Lung (tissue), 12 donors: Measurements from ENCODE around the gene LRRC51. TPM values are rescaled to one million over a fixed set of nuclear protein-coding genes. Genes with fewer than 3 reads are reported as not detected.

ENCODE experiments used
- ATAC-seq: fragments of 200-7000 bp; cut with Tn5 transposase; one replicate; pipeline ENCODE4 v1.9.1; 2020; ENCODE audit warnings: moderate number of reproducible peaks; ENCODE audit not compliant: insufficient read depth, low FRiP score
- DNase-seq, 3 donors: peaks; one replicate each; pipeline ENCODE4 v3.0.0-alpha.2; 2013 to 2017
- H3K27ac ChIP-seq, 2 donors: one replicate each; pipeline ENCODE4 v1.5.1; 2013; ENCODE audit warnings: mild to moderate bottlenecking in 2 of 2, moderate library complexity in 2 of 2, control low read depth in 1 of 2, inconsistent platforms in 1 of 2, low read depth in 1 of 2, low read length in 1 of 2
- H3K27me3 ChIP-seq, 3 donors: one replicate each; pipeline ENCODE4 v1.5.1; 2013; ENCODE audit warnings: low read length in 2 of 3; ENCODE audit not compliant: control insufficient read depth in 3 of 3, insufficient read depth in 3 of 3
- H3K36me3 ChIP-seq, 4 donors: one replicate each; pipeline ENCODE4 v1.5.1; 2013; ENCODE audit warnings: low read length in 4 of 4, mild to moderate bottlenecking in 1 of 4, moderate library complexity in 1 of 4; ENCODE audit not compliant: control insufficient read depth in 4 of 4, insufficient read depth in 4 of 4
- H3K4me1 ChIP-seq, 5 donors: one replicate each; pipeline ENCODE4 v1.5.1; 2013; ENCODE audit warnings: low read length in 5 of 5, mild to moderate bottlenecking in 2 of 5, moderate library complexity in 1 of 5; ENCODE audit not compliant: control insufficient read depth in 5 of 5, insufficient read depth in 5 of 5
- H3K4me3 ChIP-seq: one replicate; pipeline ENCODE4 v1.5.1; 2013; ENCODE audit warnings: mild to moderate bottlenecking, control low read depth, moderate library complexity
- H3K9ac ChIP-seq, 2 donors: one replicate each; pipeline ENCODE4 v1.5.1; 2013; ENCODE audit warnings: low read length in 2 of 2, control low read depth in 1 of 2; ENCODE audit not compliant: insufficient read depth in 1 of 2
- H3K9me3 ChIP-seq, 4 donors: one replicate each; pipeline ENCODE4 v1.5.1; 2013; ENCODE audit warnings: low read length in 3 of 4, mild to moderate bottlenecking in 1 of 4, moderate library complexity in 1 of 4; ENCODE audit not compliant: control insufficient read depth in 4 of 4, insufficient read depth in 3 of 4
- WGBS, 2 donors: extraction: QIAGEN DNeasy Blood & Tissue Kit; methylation state at CpG; one replicate each; pipeline ENCODE4 v1.1.7; 2013; 5-methylcytosine and 5-hydroxymethylcytosine counted together
- polyA plus RNA-seq, 2 donors: library from polyadenylated mRNA; stranded (reverse); fragments of 200-250 nt; gene quantifications; one replicate each; pipeline ENCODE4 v1.2.1, GENCODE V29; 2013
- total RNA-seq, 2 donors: library from RNA; depleted of rRNA in 1 of 2; stranded (reverse); fragments of >200 nt in 1 of 2; gene quantifications; one replicate each; pipeline ENCODE4 v1.2.1, GENCODE V29; 2014 to 2021
- TF ChIP-seq, protein P1 (sequence below): IDR thresholded peaks from 2 replicates; pipeline ENCODE4 v1.5.1; 2012; ENCODE audit warnings: mild to moderate bottlenecking; ENCODE audit errors: control extremely low read depth, extremely low read depth
- donor health status: control.
- donor health status: control.
- donor health status: Bipolar disorder and iron deficiency.
- donor health status: healthy.
- donor health status: DM: yes; HTN: yes; CAD: no.

Gene LRRC51
- total and polyA plus RNA-seq, 4 donors, result 10.4 to 29.6 (median 19.8) TPM

DNA sequence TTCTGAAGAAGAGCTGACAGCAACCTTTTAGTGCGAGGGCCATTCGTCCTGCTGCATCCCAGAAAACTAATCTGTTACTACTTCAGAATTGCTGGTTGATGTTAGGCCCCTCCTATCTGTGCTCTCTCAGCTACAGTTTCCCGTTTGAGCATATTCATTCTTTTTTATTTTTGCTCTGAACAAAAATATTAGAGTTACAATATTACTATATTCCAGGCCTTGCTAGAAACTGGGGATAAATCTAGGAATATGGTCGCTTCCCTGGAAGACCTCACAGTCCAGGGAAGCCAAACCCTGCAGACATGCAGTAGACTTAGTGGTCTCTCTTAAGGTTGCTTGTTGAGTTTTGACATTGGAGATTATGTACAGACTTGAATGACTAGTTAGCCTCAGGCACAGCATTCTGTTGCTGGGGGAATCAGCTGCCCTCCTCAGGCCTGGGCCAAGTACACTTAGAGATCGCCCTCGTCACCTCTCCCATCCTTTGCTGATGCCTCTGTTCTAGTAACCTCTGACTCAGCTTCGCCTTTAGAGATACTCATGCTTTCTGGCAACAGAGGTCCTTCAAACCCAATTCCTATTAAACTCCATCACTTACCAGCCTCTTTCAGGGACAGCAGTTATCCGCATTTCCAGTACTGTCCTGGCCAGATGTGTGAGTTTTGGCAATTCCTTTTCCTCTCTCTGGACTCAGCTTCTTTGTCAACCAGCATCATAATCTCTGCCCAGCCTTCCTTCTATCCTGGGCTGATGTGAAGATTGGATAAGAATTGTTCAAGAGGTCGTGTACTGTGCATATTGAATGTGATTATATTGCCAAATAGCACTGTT is 32.5 kb downstream of the LRRC51 start:
- ATAC-seq (no peak), DNase-seq (no peak)
- TF ChIP-seq, protein P1, sequence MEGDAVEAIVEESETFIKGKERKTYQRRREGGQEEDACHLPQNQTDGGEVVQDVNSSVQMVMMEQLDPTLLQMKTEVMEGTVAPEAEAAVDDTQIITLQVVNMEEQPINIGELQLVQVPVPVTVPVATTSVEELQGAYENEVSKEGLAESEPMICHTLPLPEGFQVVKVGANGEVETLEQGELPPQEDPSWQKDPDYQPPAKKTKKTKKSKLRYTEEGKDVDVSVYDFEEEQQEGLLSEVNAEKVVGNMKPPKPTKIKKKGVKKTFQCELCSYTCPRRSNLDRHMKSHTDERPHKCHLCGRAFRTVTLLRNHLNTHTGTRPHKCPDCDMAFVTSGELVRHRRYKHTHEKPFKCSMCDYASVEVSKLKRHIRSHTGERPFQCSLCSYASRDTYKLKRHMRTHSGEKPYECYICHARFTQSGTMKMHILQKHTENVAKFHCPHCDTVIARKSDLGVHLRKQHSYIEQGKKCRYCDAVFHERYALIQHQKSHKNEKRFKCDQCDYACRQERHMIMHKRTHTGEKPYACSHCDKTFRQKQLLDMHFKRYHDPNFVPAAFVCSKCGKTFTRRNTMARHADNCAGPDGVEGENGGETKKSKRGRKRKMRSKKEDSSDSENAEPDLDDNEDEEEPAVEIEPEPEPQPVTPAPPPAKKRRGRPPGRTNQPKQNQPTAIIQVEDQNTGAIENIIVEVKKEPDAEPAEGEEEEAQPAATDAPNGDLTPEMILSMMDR, result no peak
- Histone ChIP-seq H3K9me3 (no peaks in the 10 kb centered on the region), H3K27me3 (peaks cover 0 to 12% (median 0%) of the 10 kb centered on the region in 3 donors), H3K4me3 (no peak overlapping the region), H3K27ac (peak overlapping the region; percentile 94 to 97), H3K36me3 (peaks cover 0 to 7% (median 0%) of the 10 kb centered on the region in 4 donors), H3K9ac (peak overlapping the region; percentile 71 to 80), H3K4me1 (peaks cover 0 to 13% (median under 1%) of the 10 kb centered on the region in 5 donors)
- 65 to 66% methylated on average over 9 of the region's 9 CpGs for WGBS, 2 donors

DNA sequence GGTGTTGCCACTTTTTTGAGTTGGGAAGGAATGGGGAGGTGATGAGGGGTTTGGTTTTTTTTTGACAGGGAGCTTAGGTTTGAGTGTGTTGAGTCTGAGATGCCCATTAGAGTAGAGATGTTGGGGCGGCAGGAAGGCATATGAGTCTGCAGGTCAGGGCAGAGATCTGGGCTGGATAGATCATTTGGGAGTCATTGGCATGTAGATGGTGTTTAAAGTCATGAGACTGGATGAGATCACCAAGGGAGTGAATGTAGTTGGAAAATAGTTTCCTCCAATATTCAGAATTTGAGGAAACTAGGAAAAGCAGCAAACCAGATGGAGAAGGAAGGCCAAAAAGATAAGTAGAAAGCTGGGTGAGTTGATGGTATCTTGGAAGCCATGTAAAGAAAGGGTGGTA is 33.9 kb downstream of the LRRC51 start:
- Histone ChIP-seq H3K4me1 (peaks cover 0 to 13% (median 5%) of the 10 kb centered on the region in 5 donors), H3K27ac (no peak overlapping the region), H3K9ac (no peak overlapping the region), H3K4me3 (no peak overlapping the region), H3K27me3 (peaks cover 0 to 13% (median 0%) of the 10 kb centered on the region in 3 donors), H3K9me3 (no peaks in the 10 kb centered on the region), H3K36me3 (peaks cover 0 to 2% (median 0%) of the 10 kb centered on the region in 4 donors)
- TF ChIP-seq, protein P1, result no peak
- no peak for DNase-seq
- ATAC-seq, result no peak
- WGBS, 2 donors, result 97 to 100% methylated on average over 1 of the region's 1 CpG

DNA sequence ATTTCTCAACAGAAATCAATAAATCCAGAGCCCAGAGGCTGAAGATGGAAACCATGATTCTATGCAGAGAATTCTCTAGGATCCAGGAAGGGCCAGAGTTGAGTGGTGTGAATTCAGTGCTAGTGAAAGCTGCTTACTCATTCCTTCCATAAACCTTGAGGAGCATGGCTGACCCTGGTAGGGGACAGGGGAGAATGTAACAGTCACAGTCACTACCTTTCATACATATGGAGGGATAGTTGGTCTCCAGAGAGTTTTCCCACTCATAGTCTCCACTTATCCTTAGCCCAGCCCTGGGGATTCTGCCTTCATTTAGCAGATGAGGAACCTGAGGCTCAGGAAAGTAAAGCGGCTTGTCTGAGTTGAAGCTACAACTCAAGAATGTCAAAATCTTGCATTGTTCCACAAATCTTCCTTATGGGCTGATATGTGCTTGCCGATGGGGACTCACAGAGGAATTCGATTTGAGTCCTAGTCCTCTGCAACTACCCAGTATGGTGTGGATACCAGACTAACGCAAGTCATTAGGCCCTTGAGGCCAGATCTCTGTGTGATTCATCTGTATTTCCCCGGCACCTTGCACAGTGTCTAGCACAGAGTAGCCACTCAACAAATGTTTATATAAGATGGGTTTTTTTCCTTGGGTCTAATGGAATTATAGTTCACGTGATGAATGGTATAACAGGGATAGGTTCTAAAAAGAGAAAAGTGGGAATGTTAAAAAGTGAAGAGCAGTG is 35.5 kb downstream of the LRRC51 start:
- H3K9ac ChIP-seq, result no peak overlapping the region
- H3K9me3 ChIP-seq, result no peaks in the 10 kb centered on the region
- no peak overlapping the region for H3K27ac ChIP-seq
- ATAC-seq, result no peak
- H3K4me3 ChIP-seq, result no peak overlapping the region
- WGBS, 2 donors, result 92 to 93% methylated on average over 6 of the region's 6 CpGs
- peaks cover 0 to 13% (median 5%) of the 10 kb centered on the region in 5 donors for H3K4me1 ChIP-seq
- TF ChIP-seq, protein P1, result no peak
- H3K27me3 ChIP-seq, result peaks cover 0 to 13% (median 0%) of the 10 kb centered on the region in 3 donors
- no peaks in the 10 kb centered on the region for H3K36me3 ChIP-seq
- DNase-seq, result no peak
